Stimulated activated CD4-positive, alpha-beta T cell treated with anti-CD3 and anti-CD28 coated beads, TNF-alpha, amount 100 ng/mL, for 48 hours (primary cell): Measurements from ENCODE around the gene XYLT2.

ENCODE experiments used
- DNase-seq, 3 donors: peaks; one replicate each; pipeline ENCODE4 v3.0.0-alpha.2; 2020; ENCODE audit warnings: low read depth in 3 of 3

Gene XYLT2

DNA sequence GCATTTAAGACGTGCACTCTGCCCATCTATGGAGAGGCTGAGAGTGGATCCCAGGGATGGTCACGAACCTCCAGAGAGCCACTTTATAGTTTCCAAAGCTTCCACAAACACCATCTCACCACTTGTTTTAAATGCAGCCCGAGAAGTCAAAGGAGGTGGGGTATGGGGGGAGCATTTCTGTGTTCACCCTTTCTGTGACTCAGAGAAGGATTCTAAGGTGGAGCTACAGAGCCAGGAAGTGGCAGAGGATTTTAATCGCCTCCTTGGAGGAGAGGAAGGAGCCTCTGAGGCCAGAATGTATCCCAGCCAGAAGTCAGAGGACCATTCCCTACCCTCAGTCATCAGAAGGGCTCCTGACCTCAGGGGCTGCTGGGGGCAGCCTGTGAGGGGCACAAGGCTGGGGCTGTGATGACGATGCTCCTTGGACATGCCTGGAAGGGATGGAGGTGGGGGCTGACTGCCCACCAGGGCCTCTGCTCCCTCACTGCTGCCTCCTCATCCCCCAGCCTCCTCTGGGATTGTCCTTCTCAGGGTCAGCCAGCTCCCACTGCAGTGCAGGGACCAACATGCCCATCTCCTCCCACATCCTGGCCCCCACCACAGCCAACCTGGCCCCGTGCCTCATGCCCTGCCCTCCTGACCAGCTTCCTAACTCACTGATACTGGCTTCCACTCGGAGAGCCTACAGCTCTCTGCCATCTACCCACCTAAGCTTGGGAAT is 2.8 kb downstream of the XYLT2 start:
- DNase-seq: no peak

DNA sequence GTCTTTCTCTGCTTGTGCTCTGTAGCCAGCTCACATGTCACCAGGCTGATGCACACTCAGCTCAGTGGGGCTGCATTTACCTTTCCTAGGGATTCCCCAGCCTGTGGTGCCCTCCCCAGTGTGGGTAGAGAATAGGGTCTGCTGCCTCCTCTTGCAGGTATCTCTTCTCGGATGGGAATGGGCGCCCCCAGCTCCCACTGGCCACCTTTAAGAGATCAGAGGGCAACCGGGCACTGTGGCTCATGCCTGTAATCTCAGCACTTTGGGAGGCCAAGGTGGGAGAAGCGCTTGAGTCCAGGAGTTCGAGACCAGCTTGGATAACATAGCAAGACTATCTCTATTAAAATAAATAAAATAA is 3.3 kb downstream of the XYLT2 start:
- DNase-seq: no peak

DNA sequence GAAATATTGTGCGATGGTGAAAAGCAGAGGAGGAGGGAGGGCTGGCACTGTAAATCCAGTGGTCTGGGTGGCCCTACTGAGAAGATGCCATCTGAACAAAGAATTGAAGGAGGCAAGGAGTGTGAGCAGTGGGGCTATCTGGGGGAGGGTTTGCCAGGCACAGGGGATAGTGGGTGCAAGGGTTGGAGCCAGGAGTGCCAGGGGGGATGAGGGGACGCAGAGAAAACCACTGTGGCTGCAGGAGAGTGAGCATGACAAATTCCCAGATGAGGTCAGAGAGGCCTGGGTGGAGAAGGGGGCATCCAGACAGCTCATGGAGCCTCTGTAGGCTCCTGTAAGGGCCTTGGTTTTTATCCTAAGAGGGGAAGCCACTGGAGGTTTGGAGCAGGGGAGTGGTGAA is 4.8 kb downstream of the XYLT2 start:
- DNase-seq: no peak

DNA sequence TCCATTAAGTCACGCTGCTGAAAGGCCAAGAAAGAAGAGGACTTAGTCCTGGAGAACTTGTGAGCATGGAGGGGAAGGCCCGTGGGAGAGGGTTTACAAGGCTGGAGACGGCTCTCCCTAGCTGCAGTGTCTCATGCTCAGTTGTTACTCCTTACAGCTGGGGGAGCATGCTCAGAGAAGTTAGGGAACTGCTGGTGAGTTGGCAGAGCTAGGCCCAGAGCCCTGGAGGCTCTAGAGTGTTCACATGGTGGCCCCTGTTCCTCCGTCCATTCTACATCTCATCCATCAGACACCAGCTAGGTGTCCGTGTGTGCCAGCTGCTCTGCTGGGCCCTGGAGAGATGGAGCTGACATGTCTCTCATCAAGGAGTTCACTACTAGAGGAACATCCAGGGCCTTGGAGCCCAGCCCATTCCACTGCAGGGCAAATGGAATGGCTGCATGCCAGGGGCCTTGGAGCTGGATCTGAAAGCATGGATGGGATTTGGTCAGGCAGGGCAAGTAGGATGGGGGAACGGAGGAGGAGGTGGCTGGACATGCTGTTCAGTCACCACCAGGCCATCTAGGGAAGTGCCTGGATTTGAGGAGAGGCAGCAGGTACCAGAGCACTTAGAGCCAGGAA is 6.3 kb downstream of the XYLT2 start:
- no peak for DNase-seq

DNA sequence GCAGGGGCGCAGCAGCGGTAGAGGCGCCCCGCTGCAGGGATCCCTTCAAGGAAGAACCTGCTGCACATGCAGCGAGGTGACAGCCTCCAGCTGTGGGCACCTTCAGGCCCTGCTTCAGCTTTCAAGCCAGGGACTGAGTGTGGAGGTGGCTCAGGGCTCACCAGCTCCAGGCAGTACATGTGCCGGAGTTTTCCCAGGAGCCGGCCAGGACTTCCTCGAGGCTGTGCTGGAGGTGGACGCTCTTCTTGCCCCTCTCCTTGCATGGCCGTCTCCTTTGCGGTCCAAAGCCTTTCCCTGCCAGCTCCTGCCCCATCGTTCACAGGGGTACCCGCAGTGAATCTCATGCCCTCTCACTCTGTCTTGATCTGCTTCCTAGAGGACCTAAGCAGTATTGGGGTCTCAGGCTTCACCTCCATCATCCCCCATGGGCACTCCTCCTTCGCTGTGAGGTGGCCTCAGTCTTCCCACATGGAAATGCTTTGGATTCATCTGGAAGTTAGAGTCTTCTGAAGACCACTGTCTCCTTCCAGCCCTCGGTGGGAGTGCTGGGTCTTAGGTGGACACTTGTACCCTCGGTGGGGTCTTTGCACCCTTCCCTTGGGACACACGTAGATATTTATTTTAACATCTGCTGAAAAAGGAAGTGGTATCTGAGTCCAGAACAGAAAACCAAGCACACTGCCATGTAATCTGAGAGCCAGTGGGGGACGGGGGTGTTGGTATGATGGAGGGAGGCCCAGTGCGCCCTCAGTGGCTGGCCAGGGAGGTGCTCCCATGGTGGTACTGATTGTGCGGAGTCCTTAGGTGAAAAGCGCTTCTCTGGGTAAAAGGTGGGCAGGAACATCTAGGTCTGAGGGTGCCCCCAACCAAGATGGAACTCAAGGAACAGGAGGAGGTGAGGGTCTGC is 7.0 kb downstream of the XYLT2 start:
- no peak for DNase-seq

DNA sequence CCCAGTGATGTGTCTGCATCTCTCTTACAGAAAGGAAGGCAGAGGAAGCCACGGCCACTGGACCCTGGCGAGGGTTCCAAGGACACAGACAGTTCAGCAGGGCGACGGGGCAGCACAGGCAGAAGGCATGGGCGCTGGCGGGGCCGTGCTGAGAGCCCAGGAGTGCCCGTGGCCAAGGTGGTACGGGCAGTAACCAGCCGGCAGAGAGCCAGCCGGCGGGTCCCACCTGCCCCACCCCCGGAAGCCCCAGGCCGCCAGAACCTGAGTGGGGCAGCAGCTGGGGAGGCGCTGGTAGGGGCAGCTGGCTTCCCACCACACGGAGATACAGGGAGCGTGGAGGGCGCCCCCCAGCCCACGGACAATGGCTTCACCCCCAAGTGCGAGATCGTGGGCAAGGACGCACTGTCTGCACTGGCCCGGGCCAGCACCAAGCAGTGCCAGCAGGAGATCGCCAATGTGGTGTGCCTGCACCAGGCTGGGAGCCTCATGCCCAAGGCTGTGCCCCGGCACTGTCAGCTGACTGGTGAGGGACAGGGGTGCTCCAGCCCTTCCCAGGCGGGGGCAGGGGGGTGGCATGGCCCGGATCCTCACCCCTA is 7.8 kb downstream of the XYLT2 start:
- DNase-seq: no peak

DNA sequence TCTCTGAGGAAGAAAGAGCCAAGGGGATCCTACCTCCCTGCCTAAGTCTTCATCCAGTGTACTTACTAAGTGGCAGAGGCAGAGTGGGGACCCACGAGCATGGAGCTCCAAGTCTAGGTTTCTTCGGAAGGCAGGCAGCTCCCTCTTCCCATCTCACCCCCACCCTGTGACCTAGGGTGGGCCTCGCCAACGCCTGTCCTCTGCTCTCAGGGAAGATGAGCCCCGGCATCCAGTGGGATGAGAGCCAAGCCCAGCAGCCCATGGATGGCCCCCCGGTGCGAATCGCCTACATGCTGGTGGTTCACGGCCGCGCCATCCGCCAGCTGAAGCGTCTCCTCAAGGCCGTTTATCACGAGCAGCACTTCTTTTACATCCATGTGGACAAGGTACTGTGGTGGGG is 8.3 kb downstream of the XYLT2 start:
- no peak for DNase-seq

DNA sequence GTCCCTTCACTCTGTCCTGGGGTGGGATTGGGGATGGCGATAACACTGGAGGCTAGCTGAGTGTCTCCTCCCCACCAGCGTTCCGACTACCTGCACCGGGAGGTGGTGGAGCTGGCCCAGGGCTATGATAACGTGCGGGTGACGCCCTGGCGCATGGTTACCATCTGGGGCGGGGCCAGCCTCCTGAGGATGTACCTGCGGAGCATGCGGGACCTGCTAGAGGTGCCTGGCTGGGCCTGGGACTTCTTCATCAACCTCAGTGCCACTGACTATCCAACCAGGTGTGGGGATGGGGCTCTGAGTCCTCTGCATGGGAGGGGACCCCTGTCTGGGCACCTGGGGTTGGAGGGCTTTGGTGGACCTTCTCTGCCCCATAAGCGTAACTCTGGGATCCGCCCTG is 8.8 kb downstream of the XYLT2 start:
- DNase-seq: no peak

DNA sequence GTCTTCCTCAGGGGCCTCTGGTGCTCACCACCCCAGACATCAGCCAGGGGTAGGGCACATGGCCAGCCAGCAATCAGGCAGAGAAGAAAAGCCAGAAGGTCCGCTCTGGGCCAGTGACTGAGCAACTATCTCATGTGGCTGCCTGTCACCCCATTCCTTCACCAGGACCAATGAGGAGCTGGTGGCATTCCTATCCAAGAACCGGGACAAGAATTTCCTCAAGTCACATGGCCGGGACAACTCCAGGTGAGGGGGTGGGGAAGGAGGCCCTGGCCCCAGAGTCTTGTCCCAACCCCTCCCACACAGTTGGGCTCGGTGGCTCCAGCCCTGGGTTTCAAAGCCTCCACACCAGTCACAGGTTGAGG is 9.4 kb downstream of the XYLT2 start:
- DNase-seq: no peak

DNA sequence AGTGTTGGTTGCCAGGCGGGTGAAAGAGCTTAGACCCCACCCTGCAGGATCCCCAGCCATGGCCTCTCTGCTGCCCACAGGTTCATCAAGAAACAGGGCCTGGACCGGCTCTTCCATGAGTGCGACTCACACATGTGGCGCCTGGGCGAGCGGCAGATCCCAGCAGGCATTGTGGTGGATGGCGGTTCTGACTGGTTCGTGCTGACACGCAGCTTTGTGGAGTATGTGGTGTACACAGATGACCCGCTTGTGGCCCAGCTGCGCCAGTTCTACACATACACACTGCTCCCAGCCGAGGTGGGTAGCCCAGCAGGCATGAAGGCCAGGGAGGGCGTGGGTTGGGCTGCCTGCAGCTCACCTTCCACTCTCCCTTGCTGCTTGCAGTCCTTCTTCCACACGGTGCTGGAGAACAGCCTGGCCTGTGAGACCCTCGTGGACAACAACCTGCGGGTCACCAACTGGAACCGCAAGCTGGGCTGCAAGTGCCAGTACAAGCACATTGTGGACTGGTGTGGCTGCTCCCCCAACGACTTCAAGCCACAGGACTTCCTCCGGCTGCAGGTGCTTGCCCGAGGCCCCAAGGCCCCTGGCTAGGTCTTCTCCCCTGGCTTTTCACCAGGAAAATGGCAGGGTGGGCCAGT is 9.9 kb downstream of the XYLT2 start:
- DNase-seq: no peak

DNA sequence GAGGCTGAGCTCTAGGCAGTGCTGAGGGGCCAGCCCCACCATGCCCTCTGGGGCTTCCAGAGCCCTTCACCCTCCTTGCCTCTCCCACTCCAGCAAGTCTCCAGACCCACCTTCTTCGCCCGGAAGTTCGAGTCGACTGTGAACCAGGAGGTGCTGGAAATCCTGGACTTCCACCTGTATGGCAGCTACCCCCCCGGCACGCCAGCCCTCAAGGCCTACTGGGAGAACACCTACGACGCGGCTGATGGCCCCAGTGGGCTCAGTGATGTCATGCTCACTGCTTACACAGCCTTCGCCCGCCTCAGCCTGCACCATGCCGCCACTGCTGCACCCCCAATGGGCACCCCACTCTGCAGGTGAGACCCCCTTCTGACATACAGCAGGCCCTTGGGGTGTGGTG is 10.5 kb downstream of the XYLT2 start:
- DNase-seq: no peak

DNA sequence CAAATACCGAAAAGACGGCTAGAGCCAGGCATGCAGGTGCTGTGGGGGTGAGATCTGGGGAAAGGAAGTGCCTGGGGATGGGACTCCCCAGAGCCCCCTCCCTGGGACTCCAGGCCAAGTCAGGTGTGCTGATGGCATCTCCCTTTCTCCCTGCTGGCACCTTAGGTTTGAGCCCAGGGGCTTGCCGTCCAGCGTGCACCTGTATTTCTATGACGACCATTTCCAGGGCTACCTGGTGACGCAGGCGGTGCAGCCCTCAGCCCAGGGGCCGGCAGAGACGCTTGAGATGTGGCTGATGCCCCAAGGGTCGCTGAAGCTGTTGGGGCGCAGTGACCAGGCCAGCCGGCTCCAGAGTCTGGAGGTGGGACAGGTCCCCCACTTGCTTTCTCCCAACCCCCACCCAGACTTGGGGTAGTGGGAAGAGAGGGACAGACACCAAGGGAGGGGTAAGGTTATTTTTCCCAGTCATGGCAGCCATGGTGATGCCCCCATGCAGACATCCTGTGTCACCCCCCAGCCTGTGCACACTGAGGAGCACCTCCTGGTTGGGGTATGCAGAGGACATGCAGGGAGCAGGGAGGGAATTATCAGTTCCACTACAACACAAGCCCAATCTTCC is 11.1 kb downstream of the XYLT2 start:
- DNase-seq: no peak

DNA sequence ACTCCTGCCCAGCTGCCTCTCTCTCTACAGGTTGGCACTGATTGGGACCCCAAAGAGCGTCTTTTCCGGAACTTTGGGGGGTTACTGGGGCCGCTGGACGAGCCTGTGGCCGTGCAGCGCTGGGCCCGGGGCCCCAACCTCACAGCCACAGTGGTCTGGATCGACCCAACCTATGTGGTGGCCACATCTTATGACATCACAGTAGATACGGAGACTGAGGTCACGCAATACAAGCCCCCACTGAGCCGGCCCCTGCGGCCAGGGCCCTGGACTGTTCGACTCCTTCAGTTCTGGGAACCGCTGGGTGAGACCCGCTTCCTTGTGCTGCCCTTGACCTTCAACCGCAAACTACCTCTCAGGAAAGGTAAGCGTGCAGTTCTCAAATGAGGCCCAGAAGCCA is 12.3 kb downstream of the XYLT2 start:
- no peak for DNase-seq

DNA sequence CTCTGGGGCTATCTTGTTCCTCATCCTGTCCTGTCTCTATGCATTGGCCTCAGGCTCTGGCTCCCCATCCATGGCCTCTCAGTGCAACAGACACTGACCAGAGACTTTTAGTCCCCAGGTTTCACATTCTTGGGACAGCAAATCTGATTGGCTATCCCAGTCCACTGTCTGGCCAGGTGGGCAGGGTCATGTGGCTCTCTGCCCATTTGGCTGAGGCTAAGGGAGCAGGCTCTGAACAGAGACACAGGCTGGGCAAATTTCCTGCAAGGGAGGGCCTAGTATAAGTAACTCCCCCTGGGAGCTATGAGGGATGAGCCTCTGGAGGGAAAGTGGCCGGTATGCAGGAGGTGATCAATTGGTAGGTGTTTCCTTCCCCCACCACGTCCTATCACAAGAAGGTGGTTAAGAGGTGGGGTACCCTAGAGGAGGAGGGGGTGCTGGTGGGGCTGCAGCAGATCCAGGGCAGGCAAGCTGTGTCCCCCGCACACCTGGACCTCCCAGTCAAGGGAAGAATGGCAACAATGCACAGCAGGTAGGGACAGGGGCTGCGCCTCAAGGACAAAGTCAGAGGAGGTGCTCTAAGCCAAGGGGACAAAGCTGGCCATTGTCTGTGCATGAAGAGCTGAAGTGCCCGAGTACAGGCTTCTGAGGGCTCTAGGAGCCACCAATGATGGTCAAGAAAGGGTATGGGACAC is 13.2 kb downstream of the XYLT2 start:
- no peak for DNase-seq

DNA sequence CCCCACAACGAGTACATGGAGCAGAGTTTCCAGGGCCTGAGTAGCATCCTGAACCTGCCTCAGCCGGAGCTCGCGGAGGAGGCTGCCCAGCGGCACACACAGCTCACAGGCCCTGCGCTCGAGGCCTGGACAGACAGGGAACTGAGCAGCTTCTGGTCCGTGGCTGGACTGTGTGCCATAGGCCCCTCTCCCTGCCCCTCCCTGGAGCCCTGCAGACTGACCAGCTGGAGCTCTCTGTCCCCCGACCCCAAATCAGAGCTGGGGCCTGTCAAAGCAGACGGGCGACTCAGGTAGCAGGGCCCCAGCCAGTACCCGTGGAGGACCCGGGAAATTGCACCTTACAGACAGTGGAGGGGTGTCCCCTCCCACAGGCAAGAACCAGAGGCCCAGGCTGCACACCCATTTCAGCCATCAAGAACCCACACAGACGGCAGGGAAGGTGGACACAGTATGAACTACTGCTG is 14.1 kb downstream of the XYLT2 start:
- DNase-seq: no peak

DNA sequence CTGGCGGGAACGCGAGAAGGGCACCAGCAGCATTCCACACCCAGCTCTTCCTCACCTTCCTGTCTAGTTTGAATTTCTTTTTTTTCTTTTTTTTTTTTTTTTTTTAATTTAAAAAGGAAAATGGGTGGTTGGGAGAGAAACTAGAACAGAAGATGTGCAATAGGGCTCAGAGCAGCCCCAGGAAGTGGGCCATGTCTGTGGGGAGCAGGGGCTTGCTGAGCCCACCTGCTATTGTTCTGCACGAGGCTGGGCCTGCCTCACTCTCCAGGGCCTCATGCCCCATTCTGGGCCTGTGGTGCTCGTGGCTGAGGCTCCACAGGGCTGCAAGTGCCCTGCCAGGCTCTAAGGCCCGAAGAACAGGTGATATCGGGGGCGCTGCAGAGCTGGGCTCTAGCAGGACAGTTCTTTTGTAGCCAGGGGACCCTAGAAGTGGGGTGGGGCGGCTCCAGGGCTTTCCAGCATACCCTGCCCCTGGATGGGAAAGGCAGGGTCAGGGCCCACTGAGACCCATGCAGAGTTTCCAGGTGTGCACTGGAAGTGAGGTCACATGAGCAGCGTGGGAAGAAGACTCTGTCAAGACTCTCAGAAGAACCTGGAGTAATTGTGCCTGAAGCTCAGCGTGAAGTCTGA is 14.7 kb downstream of the XYLT2 start:
- DNase-seq: no peak

DNA sequence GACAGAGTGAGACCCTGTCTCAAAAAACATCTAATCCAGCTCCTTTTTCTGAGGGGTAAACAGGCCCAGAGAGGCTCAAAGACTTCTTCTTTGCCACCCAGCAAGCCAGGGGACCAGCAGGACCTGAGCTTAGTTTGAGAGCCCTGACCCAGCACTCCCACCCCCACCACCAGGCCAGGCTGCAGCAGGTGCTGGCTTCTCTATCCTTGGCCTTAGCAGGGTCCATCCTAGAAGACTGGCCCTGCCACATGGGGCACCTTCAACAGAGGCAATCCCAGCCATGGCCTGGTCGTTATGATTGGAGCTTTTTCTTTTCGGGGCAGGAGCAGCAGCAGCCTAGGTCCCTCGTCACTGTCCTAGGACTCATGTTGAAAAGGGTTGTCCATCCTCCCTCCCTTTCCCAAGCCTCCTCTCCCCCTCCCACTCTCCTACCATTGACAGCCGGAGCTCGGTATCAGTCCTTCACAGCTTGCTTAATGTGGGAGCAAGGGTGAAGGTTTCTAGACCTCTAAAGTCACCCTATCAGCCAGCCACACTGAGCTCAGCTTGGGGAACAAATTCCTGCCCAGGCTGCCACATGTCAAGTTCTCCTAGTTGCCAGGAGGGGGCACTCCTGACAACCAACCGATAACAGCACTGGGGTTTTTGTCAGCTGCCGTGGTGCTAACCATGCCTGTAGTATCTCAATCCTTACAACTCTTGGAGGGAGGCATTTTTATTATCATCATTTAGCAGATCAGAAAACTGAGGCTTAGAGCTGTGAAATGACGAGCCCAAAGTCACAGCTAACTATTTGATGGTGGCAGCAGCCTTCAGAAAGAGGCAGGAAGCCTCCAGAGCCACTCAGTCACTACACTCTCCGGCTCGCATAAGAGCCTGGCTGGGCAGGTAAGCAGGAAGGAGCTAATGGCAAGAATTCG is 15.9 kb downstream of the XYLT2 start:
- DNase-seq: peak in 2 of 3 donors; percentile 26 to 43

DNA sequence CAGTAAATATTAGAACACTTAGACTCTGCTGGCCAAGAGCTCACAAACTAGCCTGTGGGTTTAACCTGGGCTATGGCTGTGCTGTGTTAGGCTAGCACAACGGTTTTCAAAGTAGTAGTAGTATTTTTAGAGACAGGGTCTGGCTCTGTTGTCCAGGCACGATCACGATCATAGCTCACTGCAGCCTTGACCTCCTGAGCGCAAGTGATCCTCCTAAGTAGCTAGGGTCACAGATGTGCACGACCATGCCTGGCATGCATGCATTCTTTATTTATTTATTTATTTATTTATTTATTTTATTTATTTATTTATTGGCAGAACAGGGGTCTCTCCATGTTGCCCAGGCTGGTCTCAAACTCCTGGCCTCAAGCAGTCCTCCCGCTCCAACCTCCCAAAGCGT is 16.7 kb downstream of the XYLT2 start:
- no peak for DNase-seq
